CD4-positive, alpha-beta T cell (primary cell): ENCODE data around the gene FRYL. TPM values are rescaled to one million over a fixed set of nuclear protein-coding genes. Genes with fewer than 3 reads are reported as not detected.
"Not testable (repeated sequence)": the region's sequence is repeated elsewhere in the genome, so short reads cannot be mapped to it uniquely, and the experiment has no call there.

Source experiments
- ATAC-seq: fragments of 200-7000 bp; cut with Tn5 transposase; one replicate; pipeline ENCODE4 v1.10.0; 2022; ENCODE audit warnings: mild to moderate bottlenecking; ENCODE audit not compliant: poor library complexity
- CTCF ChIA-PET: fragments of 350-600 bp; sonication (Branson Sonifier 250); formaldehyde crosslinking; loops from one replicate; lab custom pipeline; 2021; ENCODE audit warnings: antibody characterized with exemption, inconsistent platforms; lab: Charles Lee
- POLR2A ChIA-PET: fragments of 350-600 bp; sonication (Branson Sonifier 250); formaldehyde crosslinking; loops from one replicate; lab custom pipeline; 2021; ENCODE audit warnings: antibody characterized with exemption, inconsistent platforms; lab: Charles Lee
- DNase-seq, 14 experiments: peaks; one replicate each; pipeline ENCODE4 v3.0.0-alpha.2; 2013 to 2020; ENCODE audit warnings: mixed read lengths in 2 of 14
- H3K27ac ChIP-seq, 2 donors: one replicate each; pipeline versions ENCODE4 v1.5.1 to v1.7.0; 2013; ENCODE audit warnings: low read length in 2 of 2, low read depth in 1 of 2, mild to moderate bottlenecking in 1 of 2
- H3K27me3 ChIP-seq, 2 experiments: 1 replicate in 1 of 2; 2 replicates in 1 of 2; pipeline versions ENCODE4 v1.6.1 to v1.7.0; 2013; ENCODE audit warnings: low read length in 2 of 2, control low read depth in 1 of 2, mild to moderate bottlenecking in 1 of 2, moderate library complexity in 1 of 2; ENCODE audit not compliant: insufficient read depth in 2 of 2, control insufficient read depth in 1 of 2
- H3K36me3 ChIP-seq: one replicate; pipeline ENCODE4 v1.6.1; 2013; ENCODE audit warnings: low read length, control low read depth; ENCODE audit not compliant: insufficient read depth
- H3K4me1 ChIP-seq: one replicate; pipeline ENCODE4 v1.6.1; 2013; ENCODE audit warnings: low read length, control low read depth; ENCODE audit not compliant: insufficient read depth
- H3K4me3 ChIP-seq: one replicate; pipeline ENCODE4 v1.5.1; 2013; ENCODE audit warnings: mild to moderate bottlenecking, low read length, moderate library complexity
- H3K9me3 ChIP-seq, 2 experiments: 1 replicate in 1 of 2; 2 replicates in 1 of 2; pipeline versions ENCODE4 v1.6.1 to v1.7.0; 2013; ENCODE audit warnings: low read length in 2 of 2, mild to moderate bottlenecking in 2 of 2, control low read depth in 1 of 2, moderate library complexity in 1 of 2; ENCODE audit not compliant: control insufficient read depth in 1 of 2, insufficient read depth in 1 of 2
- H3K27ac Mint-ChIP-seq: one replicate; pipeline ENCODE4 v1.8.0; 2020; ENCODE audit warnings: mixed read lengths
- H3K27me3 Mint-ChIP-seq: one replicate; pipeline ENCODE4 v1.8.0; 2021; ENCODE audit warnings: mixed read lengths
- H3K36me3 Mint-ChIP-seq: one replicate; pipeline ENCODE4 v1.8.0; 2021; ENCODE audit warnings: low read depth, mixed read lengths
- H3K4me1 Mint-ChIP-seq: one replicate; pipeline ENCODE4 v1.8.0; 2021; ENCODE audit warnings: low read depth, mixed read lengths
- H3K4me3 Mint-ChIP-seq: one replicate; pipeline ENCODE4 v1.8.0; 2020; ENCODE audit warnings: mild to moderate bottlenecking, mixed read lengths
- H3K9me3 Mint-ChIP-seq: one replicate; pipeline ENCODE4 v1.8.0; 2020; ENCODE audit warnings: mixed read lengths
- CTCF ChIP-seq: fragments of 200-600 bp; IDR thresholded peaks from one replicate; pipeline ENCODE4 v1.8.0; 2022; ENCODE audit warnings: antibody characterized with exemption, mild to moderate bottlenecking
- intact Hi-C, 2 experiments: fragments of 100-400 bp; cut with DNase I in 1 of 2; cut with micrococcal nuclease in 1 of 2; formaldehyde crosslinking; loops; one replicate each; pipeline versions ENCODE4 v1.15.1 to v1.9.0; 2023 to 2025; cut with DNase I, micrococcal nuclease
- polyA plus RNA-seq, 2 donors: library from polyadenylated mRNA; unstranded; fragments of 120-200 nt; gene quantifications; one replicate each; pipeline ENCODE4 v1.2.1, GENCODE V29; 2013
- total RNA-seq, 174 experiments: library from RNA in 2 of 174; stranded (reverse) in 2 of 174; gene quantifications; one replicate each; pipeline ENCODE4 v1.2.3 and lab custom pipeline; 2021 to 2026

The FRYL gene
- total RNA-seq (10 to 100 TPM; 86.1 to 87.7 TPM), total RNA-seq (lab: John Stamatoyannopoulos, UW) (116 to 460 (median 257) reads per million in 172 experiments)
- polyA plus RNA-seq (2013, experiment 1 of 2) = 55.5 TPM
- 63.3 TPM for polyA plus RNA-seq (2013, experiment 2 of 2)

GRCh38 chr4:48779998-48780864, at the start of gene FRYL:
FRYL (minus strand) TSS chr4:48780279; CDS start chr4:48634410, 145,869 bp downstream.
- POLR2A ChIA-PET = interaction anchor here (0.6 to 4.5 kb wide), 24 partner anchors 17 to 650 kb away, joined by 3 to 51 read pairs (median 3); partner anchors contain the start of genes OCIAD1, OCIAD2 and SLAIN2
- intact Hi-C loops = loop anchor here (1.0 to 10.0 kb wide), 12 partner anchors 37 to 435 kb away; partner anchors contain the start of genes OCIAD2 (in 2 of the 2), OCIAD1 (in 1 of the 2) and SLAIN2 (in 1 of the 2)
- CTCF ChIA-PET = interaction anchor here (0.9 to 1.6 kb wide), 6 partner anchors 10 to 202 kb away, joined by 3 to 8 read pairs (median 3); partner anchors contain the start of gene OCIAD2
- no peaks in the 10 kb centered on the region for H3K9me3 ChIP-seq
- peak; percentile 91 to 100 (median 96) for DNase-seq
- Mint-ChIP-seq H3K4me1 (peaks cover 55% of the 10 kb centered on the region), H3K27ac (peak within 1 kb of the TSS; percentile 84), H3K9me3 (no peaks in the 10 kb centered on the region), H3K4me3 (peak within 1 kb of the TSS; percentile 93), H3K36me3 (peaks cover 20% of the 10 kb centered on the region), H3K27me3 (no peaks in the 10 kb centered on the region)
- no peaks in the 10 kb centered on the region for H3K36me3 ChIP-seq
- H3K4me1 ChIP-seq = peaks cover 18% of the 10 kb centered on the region
- H3K27me3 ChIP-seq = no peaks in the 10 kb centered on the region
- H3K27ac ChIP-seq = peak within 1 kb of the TSS; percentile 83 to 91
- peak; percentile 84 for ATAC-seq
- TF ChIP-seq CTCF = no peak
- peak within 1 kb of the TSS; percentile 81 for H3K4me3 ChIP-seq

- intact Hi-C loops = loop anchor here in 1 of 2 experiments (2.0 kb wide), 1 partner anchor 77 kb away; no protein-coding TSS in a partner anchor
- Mint-ChIP-seq H3K4me1 (peaks cover 30% of the 10 kb centered on the region), H3K27ac (no peak overlapping the region), H3K36me3 (peaks cover 22% of the 10 kb centered on the region), H3K27me3 (peaks cover 10% of the 10 kb centered on the region), H3K9me3 (peaks cover 2% of the 10 kb centered on the region), H3K4me3 (no peak overlapping the region)
- Histone ChIP-seq H3K4me1 (peaks cover 9% of the 10 kb centered on the region), H3K27ac (no peak overlapping the region), H3K9me3 (peaks cover 0 to 3% of the 10 kb centered on the region in 2 experiments), H3K27me3 (no peaks in the 10 kb centered on the region), H3K4me3 (no peak overlapping the region), H3K36me3 (no peaks in the 10 kb centered on the region)
- ChIA-PET POLR2A (interaction anchor here (5.2 kb wide), 1 partner anchor 47 kb away, joined by 51 read pairs; the partner anchor contains the start of gene FRYL), CTCF (no interaction called here)
- ATAC-seq = no peak
- no peak for DNase-seq
- no peak for TF ChIP-seq CTCF
Measured at GRCh38 chr4:48827622-48828021, 47.5 kb upstream of the FRYL start.

- H3K4me1 Mint-ChIP-seq, H3K36me3 Mint-ChIP-seq, CTCF ChIA-PET, POLR2A ChIA-PET, H3K9me3 Mint-ChIP-seq, intact Hi-C loops, ATAC-seq, H3K27me3 Mint-ChIP-seq, H3K27ac ChIP-seq, DNase-seq, H3K27me3 ChIP-seq, H3K27ac Mint-ChIP-seq, H3K9me3 ChIP-seq, H3K4me1 ChIP-seq, H3K4me3 ChIP-seq, H3K4me3 Mint-ChIP-seq, H3K36me3 ChIP-seq: not testable (repeated sequence)
Measured at GRCh38 chr4:48821431-48821830, 41.4 kb upstream of the FRYL start.
